Glutamatergic neuron (in vitro differentiated cells): ENCODE results near the gene INS. TPM values are rescaled to one million over a fixed set of nuclear protein-coding genes. Genes with fewer than 3 reads are reported as not detected.
A peak's percentile ranks its signal among the peaks of the same experiment; 100 is the strongest.

ENCODE experiments used
- DNase-seq: peaks from one replicate; pipeline ENCODE4 v3.0.0; 2022
- H3K27ac Mint-ChIP-seq: one replicate; pipeline ENCODE4 v1.8.0; 2020; ENCODE audit warnings: mild to moderate bottlenecking, mixed read lengths, inconsistent platforms; ENCODE audit not compliant: unreplicated experiment
- H3K27me3 Mint-ChIP-seq: one replicate; pipeline ENCODE4 v1.8.0; 2020; ENCODE audit warnings: mild to moderate bottlenecking, moderate library complexity, mixed read lengths, inconsistent platforms; ENCODE audit not compliant: unreplicated experiment
- H3K36me3 Mint-ChIP-seq: one replicate; pipeline ENCODE4 v1.8.0; 2020; ENCODE audit warnings: mild to moderate bottlenecking, mixed read lengths, inconsistent platforms; ENCODE audit not compliant: unreplicated experiment
- H3K4me1 Mint-ChIP-seq: one replicate; pipeline ENCODE4 v1.8.0; 2020; ENCODE audit warnings: mild to moderate bottlenecking, low read depth, mixed read lengths, inconsistent platforms; ENCODE audit not compliant: unreplicated experiment
- H3K4me3 Mint-ChIP-seq: one replicate; pipeline ENCODE4 v1.8.0; 2020; ENCODE audit warnings: mild to moderate bottlenecking, mixed read lengths, inconsistent platforms; ENCODE audit not compliant: unreplicated experiment
- H3K9me3 Mint-ChIP-seq: one replicate; pipeline ENCODE4 v1.8.0; 2020; ENCODE audit warnings: mild to moderate bottlenecking, moderate library complexity, mixed read lengths, inconsistent platforms; ENCODE audit not compliant: unreplicated experiment
- total RNA-seq: library from RNA; stranded (reverse); fragmentation: NEBNext Ultra II Directional; extraction: Animal tissue kit (Norgen Biotek cat#: 25700); gene quantifications from one replicate; pipeline ENCODE4 v1.2.1, GENCODE V29; 2021; ENCODE audit not compliant: unreplicated experiment
- TF ChIP-seq, protein P1 (sequence below): fragments of 200-600 bp; sonication (generic); IDR thresholded peaks from one replicate; pipeline ENCODE4 v1.5.0; 2021; ENCODE audit not compliant: partially characterized antibody, unreplicated experiment

INS gene
- total RNA-seq, 1 donor from 2014 or later: not detected

DNA sequence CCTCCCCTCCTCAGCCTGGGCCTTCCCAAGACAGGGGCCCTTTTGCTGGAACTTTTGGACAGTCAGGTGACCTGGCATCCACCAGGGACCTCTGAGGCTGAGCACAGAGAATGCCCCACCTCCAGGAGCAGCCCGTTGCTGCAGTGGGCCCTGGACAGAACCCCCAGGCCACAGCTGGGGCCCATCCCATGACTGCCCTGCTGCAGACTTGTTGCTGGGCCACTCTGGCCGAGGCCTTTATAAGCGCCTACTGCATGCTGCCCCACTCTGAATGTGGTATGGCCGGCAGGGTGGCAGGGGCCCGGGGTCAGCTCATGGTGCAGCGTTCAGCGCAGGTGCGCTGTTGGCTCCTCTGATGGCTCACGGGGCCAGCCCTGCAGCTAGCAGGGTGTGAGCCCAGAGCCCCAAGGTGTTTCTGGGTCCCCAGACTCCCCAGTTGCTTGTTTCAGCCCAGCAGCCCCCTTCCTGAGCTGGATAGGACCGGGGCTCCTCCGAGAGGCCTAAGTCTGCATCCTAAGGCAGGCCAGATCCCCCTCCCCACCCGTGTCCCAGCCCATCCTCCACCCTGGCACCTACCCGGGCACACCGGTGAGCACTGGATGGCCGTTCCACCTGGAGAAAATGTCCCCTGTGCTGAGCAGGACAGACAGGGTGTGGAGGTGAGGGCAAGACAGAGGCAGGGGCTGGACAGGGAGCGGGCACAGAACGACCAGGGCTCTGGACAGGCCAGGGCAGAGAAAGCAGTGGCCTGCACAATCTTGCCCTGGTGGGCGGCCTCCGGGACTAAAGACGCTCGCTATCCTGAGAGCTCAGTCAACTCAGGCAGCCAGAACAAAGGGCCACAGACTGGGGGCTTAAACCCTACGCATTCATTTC lies 38.7 kb upstream of the INS start:
- Mint-ChIP-seq H3K27me3 (peaks cover 10% of the 10 kb centered on the region), H3K4me1 (peaks cover 3% of the 10 kb centered on the region), H3K27ac (no peak overlapping the region), H3K4me3 (no peak overlapping the region), H3K9me3 (peaks cover 12% of the 10 kb centered on the region), H3K36me3 (no peaks in the 10 kb centered on the region)
- DNase-seq: peak; percentile 10
- TF ChIP-seq, protein P1, sequence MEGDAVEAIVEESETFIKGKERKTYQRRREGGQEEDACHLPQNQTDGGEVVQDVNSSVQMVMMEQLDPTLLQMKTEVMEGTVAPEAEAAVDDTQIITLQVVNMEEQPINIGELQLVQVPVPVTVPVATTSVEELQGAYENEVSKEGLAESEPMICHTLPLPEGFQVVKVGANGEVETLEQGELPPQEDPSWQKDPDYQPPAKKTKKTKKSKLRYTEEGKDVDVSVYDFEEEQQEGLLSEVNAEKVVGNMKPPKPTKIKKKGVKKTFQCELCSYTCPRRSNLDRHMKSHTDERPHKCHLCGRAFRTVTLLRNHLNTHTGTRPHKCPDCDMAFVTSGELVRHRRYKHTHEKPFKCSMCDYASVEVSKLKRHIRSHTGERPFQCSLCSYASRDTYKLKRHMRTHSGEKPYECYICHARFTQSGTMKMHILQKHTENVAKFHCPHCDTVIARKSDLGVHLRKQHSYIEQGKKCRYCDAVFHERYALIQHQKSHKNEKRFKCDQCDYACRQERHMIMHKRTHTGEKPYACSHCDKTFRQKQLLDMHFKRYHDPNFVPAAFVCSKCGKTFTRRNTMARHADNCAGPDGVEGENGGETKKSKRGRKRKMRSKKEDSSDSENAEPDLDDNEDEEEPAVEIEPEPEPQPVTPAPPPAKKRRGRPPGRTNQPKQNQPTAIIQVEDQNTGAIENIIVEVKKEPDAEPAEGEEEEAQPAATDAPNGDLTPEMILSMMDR: no peak

DNA sequence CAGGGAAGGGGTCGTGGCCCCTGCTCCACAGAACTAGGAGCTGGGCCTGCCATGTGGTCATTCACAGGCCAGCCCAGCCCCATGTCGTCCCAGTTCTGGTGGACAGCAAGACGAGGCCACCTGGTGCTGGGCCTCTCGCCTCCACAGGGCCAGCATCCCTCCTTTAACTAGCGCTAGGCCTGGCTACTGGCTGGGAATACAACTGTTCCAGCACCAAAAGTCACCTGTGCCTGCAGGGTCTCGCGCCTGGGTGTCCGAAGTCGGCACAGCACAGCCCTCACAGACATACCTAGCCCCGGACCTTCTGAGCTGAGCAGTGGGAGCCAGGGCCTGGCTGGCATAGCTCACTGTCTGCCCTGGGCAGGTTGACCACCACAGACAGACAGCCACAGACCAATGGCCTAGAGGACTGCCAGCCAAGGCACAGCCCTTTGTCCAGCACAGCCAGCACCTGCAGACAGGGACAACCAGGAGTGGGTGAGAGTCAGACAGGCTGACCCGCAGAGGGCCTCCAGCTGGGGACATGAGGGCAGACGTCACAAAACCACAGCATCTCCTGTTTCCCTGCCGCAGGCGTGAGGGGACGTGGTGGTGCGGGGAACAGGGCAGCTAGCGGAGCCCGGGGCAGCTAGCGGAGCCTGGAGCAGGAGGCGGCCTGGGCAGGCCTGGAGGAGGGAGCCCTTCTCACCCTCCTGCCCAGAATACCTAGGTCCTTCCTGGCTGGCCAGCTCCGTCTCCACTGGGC lies 37.8 kb upstream of the INS start:
- Mint-ChIP-seq H3K9me3 (peaks cover 12% of the 10 kb centered on the region), H3K27me3 (peaks cover 10% of the 10 kb centered on the region), H3K4me3 (no peak overlapping the region), H3K27ac (no peak overlapping the region), H3K36me3 (no peaks in the 10 kb centered on the region), H3K4me1 (peaks cover 3% of the 10 kb centered on the region)
- DNase-seq: no peak
- TF ChIP-seq, protein P1: no peak

DNA sequence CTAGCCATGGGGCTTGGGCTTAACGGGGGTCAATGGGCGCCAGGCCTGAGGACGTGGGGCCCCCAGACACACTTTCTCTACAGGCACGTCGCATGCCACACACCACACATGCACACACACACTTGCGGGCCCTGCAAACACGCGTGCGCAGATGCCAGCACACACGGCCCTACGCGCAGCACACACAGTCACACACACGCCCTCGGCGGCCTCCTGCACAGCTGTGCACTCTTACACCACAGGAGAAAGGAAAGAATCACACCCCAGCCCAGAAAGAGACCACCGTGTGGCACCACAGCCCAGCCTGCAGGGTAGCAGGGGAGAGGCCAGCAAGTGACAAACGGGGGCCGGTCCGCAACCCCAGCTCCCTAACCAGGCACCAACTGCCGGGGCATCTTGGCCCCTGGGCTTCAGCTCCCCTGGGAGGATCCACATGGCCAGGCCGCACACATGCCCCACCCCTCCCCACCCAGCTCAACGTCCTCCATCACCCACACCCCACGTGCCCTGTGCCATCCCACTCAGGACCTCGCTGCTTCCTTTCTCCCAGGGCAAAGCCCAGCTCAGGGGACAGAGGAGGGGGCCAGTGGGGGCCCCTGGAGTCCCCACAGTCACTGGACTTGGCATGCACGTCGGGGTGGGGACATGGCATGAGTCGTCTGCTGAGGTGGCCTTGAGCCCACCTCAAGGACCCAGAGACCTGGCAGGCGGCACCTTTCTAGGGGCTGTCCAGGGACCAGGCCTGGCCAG lies 36.9 kb upstream of the INS start:
- Mint-ChIP-seq H3K36me3 (no peaks in the 10 kb centered on the region), H3K9me3 (peaks cover 13% of the 10 kb centered on the region), H3K4me1 (peaks cover 3% of the 10 kb centered on the region), H3K4me3 (no peak overlapping the region), H3K27me3 (peaks cover 10% of the 10 kb centered on the region), H3K27ac (peak overlapping the region; percentile 44)
- DNase-seq: no peak
- TF ChIP-seq, protein P1: no peak

DNA sequence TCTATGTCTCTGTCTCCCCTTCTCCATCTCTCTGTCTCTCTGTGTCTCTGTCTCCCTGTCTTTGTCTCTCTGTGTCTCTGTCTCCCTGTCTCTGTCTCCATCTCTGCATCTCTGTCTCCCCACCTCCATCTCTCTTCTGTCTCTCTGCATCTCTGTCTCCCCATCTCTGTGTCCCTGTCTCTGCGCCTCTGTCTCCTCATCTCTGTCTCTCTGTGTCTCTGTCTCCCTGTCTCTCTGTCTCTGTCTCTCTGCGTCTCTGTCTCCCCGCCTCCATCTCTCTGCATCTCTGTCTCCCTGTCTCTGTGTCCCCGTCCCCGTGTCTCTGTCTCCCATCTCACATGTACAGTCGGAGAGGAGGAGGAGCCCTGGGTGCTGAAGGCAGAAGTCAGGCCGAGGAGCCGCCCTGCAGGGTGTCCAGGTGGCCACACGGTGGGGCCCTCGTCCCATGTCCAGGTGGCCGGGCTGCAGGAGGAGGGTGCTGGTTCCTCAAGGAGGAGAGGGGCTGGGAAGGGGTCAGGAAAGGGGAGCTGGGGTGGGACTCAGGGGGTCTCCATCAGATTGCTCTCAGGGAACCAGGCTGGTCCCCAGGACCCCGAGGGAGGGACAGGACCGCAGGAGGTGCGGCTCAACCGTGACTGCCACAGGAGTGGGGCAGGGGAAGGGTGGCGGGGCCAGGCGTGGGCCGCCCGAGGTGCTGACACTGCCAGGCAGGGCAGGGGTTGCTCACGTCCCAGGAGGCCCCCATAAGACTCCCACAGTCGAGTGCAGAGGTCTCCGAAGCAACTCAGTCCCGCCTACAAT lies 36.2 kb upstream of the INS start:
- TF ChIP-seq, protein P1: peak; percentile 62
- peak; percentile 91 for DNase-seq
- H3K27me3 Mint-ChIP-seq: peaks cover 10% of the 10 kb centered on the region
- H3K27ac Mint-ChIP-seq: no peak overlapping the region
- H3K4me3 Mint-ChIP-seq: no peak overlapping the region
- peaks cover 13% of the 10 kb centered on the region for H3K9me3 Mint-ChIP-seq
- H3K36me3 Mint-ChIP-seq: no peaks in the 10 kb centered on the region
- H3K4me1 Mint-ChIP-seq: peaks cover 3% of the 10 kb centered on the region
